ENCODE results near the gene ZNF783. TPM values are rescaled to one million over a fixed set of nuclear protein-coding genes. Genes with fewer than 3 reads are reported as not detected.
"Not testable (repeated sequence)": the region's sequence is repeated elsewhere in the genome, so short reads cannot be mapped to it uniquely, and the experiment has no call there.

Gene ZNF783
- total and polyA plus RNA-seq, 5 donors from 2014 or later: 2.7 to 30.2 (median 4.7) TPM

DNA sequence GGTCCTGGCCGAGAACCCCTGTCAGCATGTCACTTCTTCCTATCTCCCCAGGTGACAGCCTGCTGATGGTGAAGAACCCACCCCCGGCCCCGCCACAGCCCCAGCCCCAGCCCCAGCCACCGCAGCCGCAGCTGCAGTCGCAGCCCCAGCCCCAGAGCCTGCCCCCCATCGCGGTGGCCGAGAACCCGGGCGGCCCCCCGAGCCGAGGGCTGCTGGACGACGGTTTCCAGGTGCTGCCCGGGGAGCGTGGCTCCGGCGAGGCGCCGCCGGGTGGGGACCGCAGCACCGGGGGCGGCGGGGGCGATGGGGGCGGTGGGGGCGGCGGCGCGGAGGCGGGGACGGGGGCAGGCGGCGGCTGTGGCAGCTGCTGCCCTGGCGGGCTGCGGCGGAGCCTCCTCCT is 38.2 kb upstream of the ZNF783 start:
- Mint-ChIP-seq H3K27me3 (no peaks in the 10 kb centered on the region), H3K27ac (no peak overlapping the region), H3K9me3 (peaks cover 0 to 1% (median 0%) of the 10 kb centered on the region in 7 donors), H3K4me1 (peaks cover 0 to 2% (median 0%) of the 10 kb centered on the region in 4 donors), H3K36me3 (peaks cover 28% of the 10 kb centered on the region), H3K4me3 (no peak overlapping the region)
- H3K27me3 ChIP-seq (ENCODE audit: control insufficient read depth, insufficient read depth, low read length): no peaks in the 10 kb centered on the region
- no peaks in the 10 kb centered on the region for H3K4me1 ChIP-seq (ENCODE audit: control insufficient read depth, insufficient read depth, low read length, poor library complexity, severe bottlenecking)
- H3K36me3 ChIP-seq (ENCODE audit: control insufficient read depth, insufficient read depth, low read length): peaks cover 28% of the 10 kb centered on the region
- ATAC-seq (ENCODE audit: low read depth in 2 of 2): no peak
- no peak for DNase-seq
- no peak overlapping the region for H3K27ac ChIP-seq (ENCODE audit: insufficient read depth, low read length, poor library complexity, severe bottlenecking)
- H3K4me3 ChIP-seq (ENCODE audit: low read depth, low read length): no peak overlapping the region
- no peaks in the 10 kb centered on the region for H3K9me3 ChIP-seq (ENCODE audit: control insufficient read depth in 2 of 2, low read length in 2 of 2)

DNA sequence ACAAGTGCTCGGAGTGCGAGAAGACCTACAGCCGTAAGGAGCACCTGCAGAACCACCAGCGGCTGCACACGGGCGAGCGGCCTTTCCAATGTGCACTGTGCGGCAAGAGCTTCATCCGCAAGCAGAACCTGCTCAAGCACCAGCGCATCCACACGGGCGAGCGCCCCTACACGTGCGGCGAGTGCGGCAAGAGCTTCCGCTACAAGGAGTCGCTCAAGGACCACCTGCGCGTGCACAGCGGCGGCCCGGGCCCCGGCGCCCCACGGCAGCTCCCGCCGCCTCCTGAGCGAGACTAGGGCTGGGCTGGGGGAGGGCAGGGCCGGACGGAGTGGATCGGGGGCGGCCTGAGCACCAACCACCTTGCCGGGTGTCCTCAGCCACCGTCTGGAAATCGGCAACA is 37.6 kb upstream of the ZNF783 start:
- peaks cover 0 to 4% (median 0%) of the 10 kb centered on the region in 4 donors for H3K4me1 Mint-ChIP-seq
- Histone ChIP-seq H3K36me3 (ENCODE audit: control insufficient read depth, insufficient read depth, low read length) (peaks cover 22% of the 10 kb centered on the region), H3K4me1 (ENCODE audit: control insufficient read depth, insufficient read depth, low read length, poor library complexity, severe bottlenecking) (no peaks in the 10 kb centered on the region), H3K4me3 (ENCODE audit: low read depth, low read length) (no peak overlapping the region), H3K27ac (ENCODE audit: insufficient read depth, low read length, poor library complexity, severe bottlenecking) (no peak overlapping the region), H3K27me3 (ENCODE audit: control insufficient read depth, insufficient read depth, low read length) (no peaks in the 10 kb centered on the region), H3K9me3 (ENCODE audit: control insufficient read depth in 2 of 2, low read length in 2 of 2) (no peaks in the 10 kb centered on the region)
- peaks cover 22% of the 10 kb centered on the region for H3K36me3 Mint-ChIP-seq
- H3K27ac Mint-ChIP-seq: no peak overlapping the region
- H3K9me3 Mint-ChIP-seq: peaks cover 0 to 1% (median 0%) of the 10 kb centered on the region in 7 donors
- no peaks in the 10 kb centered on the region for H3K27me3 Mint-ChIP-seq
- DNase-seq (no peak), ATAC-seq (ENCODE audit: low read depth in 2 of 2) (no peak)
- H3K4me3 Mint-ChIP-seq: no peak overlapping the region

DNA sequence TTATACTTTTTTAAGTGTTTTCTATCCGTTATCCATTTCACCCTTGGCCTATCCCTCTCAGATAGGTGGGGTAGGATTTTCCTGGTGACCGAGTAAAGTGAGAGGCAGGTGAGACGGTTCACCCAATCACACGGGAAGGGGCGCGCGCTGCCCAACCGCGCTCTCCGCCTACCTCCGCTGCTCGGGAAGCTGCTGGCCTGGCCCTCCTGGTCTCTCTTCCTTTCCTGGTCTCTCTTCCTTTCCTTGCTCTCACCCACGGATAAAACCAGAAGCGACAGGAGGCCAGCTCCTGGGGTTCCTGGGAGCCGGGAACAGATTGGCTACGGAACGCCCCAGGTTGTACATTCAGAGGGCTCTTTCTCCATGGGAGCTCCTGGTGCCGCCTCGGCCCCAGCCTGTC is 36.9 kb upstream of the ZNF783 start:
- H3K4me1 ChIP-seq (ENCODE audit: control insufficient read depth, insufficient read depth, low read length, poor library complexity, severe bottlenecking): no peaks in the 10 kb centered on the region
- Mint-ChIP-seq H3K9me3 (peaks cover 0 to 1% (median 0%) of the 10 kb centered on the region in 7 donors), H3K4me1 (peaks cover 0 to 4% (median 0%) of the 10 kb centered on the region in 4 donors), H3K36me3 (peaks cover 17% of the 10 kb centered on the region), H3K27me3 (no peaks in the 10 kb centered on the region), H3K4me3 (no peak overlapping the region), H3K27ac (no peak overlapping the region)
- no peak for DNase-seq
- no peak for ATAC-seq (ENCODE audit: low read depth in 2 of 2)
- no peaks in the 10 kb centered on the region for H3K27me3 ChIP-seq (ENCODE audit: control insufficient read depth, insufficient read depth, low read length)
- peaks cover 21% of the 10 kb centered on the region for H3K36me3 ChIP-seq (ENCODE audit: control insufficient read depth, insufficient read depth, low read length)
- H3K4me3 ChIP-seq (ENCODE audit: low read depth, low read length): no peak overlapping the region
- no peaks in the 10 kb centered on the region for H3K9me3 ChIP-seq (ENCODE audit: control insufficient read depth in 2 of 2, low read length in 2 of 2)
- no peak overlapping the region for H3K27ac ChIP-seq (ENCODE audit: insufficient read depth, low read length, poor library complexity, severe bottlenecking)

DNA sequence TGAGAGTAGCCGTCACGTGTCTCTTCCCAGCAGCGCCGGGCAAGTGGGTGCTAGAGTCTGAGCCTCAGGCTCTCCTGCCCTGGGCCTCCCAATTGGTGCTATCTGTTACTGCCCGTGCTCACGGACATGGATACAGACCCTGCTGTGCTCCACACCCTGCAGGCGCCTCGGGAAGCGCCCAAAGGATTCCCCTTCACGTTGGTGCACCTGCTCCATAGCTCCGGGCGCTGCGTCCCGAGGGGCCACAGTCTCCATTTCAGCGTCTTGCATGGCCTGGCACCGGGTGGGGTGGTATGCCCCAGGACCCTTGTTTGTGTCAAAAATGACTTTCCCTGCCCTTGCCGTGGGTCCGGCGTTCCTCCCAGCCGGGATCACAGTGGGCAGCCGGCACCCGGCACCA is 36.3 kb upstream of the ZNF783 start:
- H3K27me3 ChIP-seq (ENCODE audit: control insufficient read depth, insufficient read depth, low read length): no peaks in the 10 kb centered on the region
- no peaks in the 10 kb centered on the region for H3K4me1 ChIP-seq (ENCODE audit: control insufficient read depth, insufficient read depth, low read length, poor library complexity, severe bottlenecking)
- Mint-ChIP-seq H3K36me3 (peaks cover 17% of the 10 kb centered on the region), H3K4me1 (peaks cover 0 to 4% (median 0%) of the 10 kb centered on the region in 4 donors), H3K27ac (no peak overlapping the region), H3K4me3 (no peak overlapping the region), H3K27me3 (no peaks in the 10 kb centered on the region), H3K9me3 (peaks cover 0 to 1% (median 0%) of the 10 kb centered on the region in 7 donors)
- no peak overlapping the region for H3K27ac ChIP-seq (ENCODE audit: insufficient read depth, low read length, poor library complexity, severe bottlenecking)
- no peaks in the 10 kb centered on the region for H3K9me3 ChIP-seq (ENCODE audit: control insufficient read depth in 2 of 2, low read length in 2 of 2)
- peaks cover 18% of the 10 kb centered on the region for H3K36me3 ChIP-seq (ENCODE audit: control insufficient read depth, insufficient read depth, low read length)
- no peak overlapping the region for H3K4me3 ChIP-seq (ENCODE audit: low read depth, low read length)
- ATAC-seq (ENCODE audit: low read depth in 2 of 2) (no peak), DNase-seq (no peak)

DNA sequence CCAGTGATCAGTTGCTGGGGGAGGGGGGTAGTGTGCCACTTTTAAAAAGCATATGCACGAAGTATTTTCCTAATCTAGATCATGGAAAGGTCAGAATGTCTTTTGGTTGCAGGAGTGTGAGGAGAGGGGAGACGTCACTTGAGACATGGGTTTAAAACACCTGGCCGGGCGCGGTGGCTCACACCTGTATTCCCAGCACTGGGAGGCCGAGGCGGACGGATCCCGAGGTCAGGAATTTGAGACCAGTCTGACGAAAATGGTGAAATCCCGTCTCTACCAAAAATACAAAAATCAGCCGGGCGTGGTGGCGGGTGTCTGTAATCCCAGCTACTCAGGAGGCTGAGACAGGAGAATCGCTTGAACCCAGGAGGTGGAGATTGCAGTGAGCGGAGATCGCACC is 35.6 kb upstream of the ZNF783 start:
- not testable (repeated sequence) for H3K27me3 Mint-ChIP-seq; H3K9me3 ChIP-seq (ENCODE audit: control insufficient read depth in 2 of 2, low read length in 2 of 2); H3K4me1 ChIP-seq (ENCODE audit: control insufficient read depth, insufficient read depth, low read length, poor library complexity, severe bottlenecking); H3K4me1 Mint-ChIP-seq; H3K27ac Mint-ChIP-seq; H3K4me3 ChIP-seq (ENCODE audit: low read depth, low read length); H3K27ac ChIP-seq (ENCODE audit: insufficient read depth, low read length, poor library complexity, severe bottlenecking); H3K9me3 Mint-ChIP-seq; H3K27me3 ChIP-seq (ENCODE audit: control insufficient read depth, insufficient read depth, low read length); DNase-seq; H3K4me3 Mint-ChIP-seq; ATAC-seq (ENCODE audit: low read depth in 2 of 2)
- H3K36me3 Mint-ChIP-seq: peaks cover 11% of the 10 kb centered on the region
- peaks cover 12% of the 10 kb centered on the region for H3K36me3 ChIP-seq (ENCODE audit: control insufficient read depth, insufficient read depth, low read length)

DNA sequence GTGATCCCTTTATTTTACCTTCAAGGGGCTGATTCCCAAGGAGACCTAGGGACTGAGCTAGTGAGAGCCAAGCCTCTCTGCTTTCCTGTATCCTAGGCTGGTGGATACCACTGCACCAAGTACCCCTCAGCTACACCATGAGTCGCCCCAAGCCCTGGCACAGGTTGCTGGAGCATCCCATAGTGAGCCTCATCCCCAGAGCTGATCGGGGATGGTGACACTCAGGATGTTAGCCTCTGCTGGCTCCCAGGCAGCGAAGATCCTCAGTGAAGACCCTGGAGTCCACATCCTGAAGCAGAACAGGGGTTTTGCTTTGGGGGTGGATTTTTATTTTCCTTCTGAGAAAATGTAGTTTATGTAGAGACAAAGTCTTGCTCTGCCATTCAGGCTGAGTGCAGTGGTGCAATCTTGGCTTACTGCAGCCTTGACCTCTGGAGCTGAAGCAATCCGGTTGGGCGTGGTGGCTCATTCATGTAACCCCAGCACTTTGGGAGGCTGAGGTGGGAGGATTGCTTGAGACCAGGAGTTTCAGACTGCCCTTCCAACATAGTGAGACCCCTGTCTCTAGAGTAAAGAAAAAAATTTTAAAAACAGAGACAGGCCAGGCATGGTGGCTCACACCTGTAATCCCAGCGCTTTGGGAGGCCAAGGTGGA is 35.0 kb upstream of the ZNF783 start:
- H3K27me3 Mint-ChIP-seq: no peaks in the 10 kb centered on the region
- no peaks in the 10 kb centered on the region for H3K9me3 ChIP-seq (ENCODE audit: control insufficient read depth in 2 of 2, low read length in 2 of 2)
- peaks cover 12% of the 10 kb centered on the region for H3K36me3 ChIP-seq (ENCODE audit: control insufficient read depth, insufficient read depth, low read length)
- no peaks in the 10 kb centered on the region for H3K4me1 ChIP-seq (ENCODE audit: control insufficient read depth, insufficient read depth, low read length, poor library complexity, severe bottlenecking)
- no peak overlapping the region for H3K4me3 ChIP-seq (ENCODE audit: low read depth, low read length)
- no peak overlapping the region for H3K4me3 Mint-ChIP-seq
- H3K9me3 Mint-ChIP-seq: no peaks in the 10 kb centered on the region
- peaks cover 0 to 4% (median 0%) of the 10 kb centered on the region in 4 donors for H3K4me1 Mint-ChIP-seq
- H3K36me3 Mint-ChIP-seq: peaks cover 7% of the 10 kb centered on the region
- peak overlapping the region in 1 of 3 donors; percentile 28 for H3K27ac Mint-ChIP-seq
- no peak overlapping the region for H3K27ac ChIP-seq (ENCODE audit: insufficient read depth, low read length, poor library complexity, severe bottlenecking)
- no peaks in the 10 kb centered on the region for H3K27me3 ChIP-seq (ENCODE audit: control insufficient read depth, insufficient read depth, low read length)
- DNase-seq (no peak), ATAC-seq (ENCODE audit: low read depth in 2 of 2) (no peak)

DNA sequence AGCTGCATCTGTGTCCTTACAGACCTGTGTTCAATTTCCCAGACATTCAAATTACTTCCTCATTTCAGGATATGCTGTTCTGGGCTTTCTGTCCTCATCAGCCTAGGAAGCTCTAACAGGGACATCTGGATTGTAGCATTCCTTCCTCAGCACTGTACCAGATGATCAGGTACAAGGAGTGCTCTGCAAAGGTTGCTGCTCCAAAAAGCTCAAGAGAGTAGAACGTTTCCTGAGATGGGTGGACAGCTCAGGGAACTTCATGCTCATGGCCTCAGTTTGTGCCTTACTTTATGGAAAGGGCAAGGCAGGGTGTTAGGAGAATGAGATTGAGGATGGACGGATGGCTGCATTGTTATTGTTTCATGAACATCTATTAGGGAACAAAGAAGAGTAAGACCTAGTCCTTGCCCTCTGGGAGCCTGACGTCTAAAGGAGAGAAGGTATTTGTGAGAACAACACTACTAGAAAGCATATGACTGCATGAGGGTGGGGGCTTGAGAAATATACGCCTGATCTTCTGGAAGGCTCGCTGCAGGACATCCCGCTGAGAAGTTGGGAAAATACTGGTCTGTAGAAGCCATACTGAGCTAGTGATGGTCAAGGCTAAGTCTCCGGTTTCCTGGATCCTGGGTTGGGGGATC is 33.0 kb upstream of the ZNF783 start:
- DNase-seq (no peak), ATAC-seq (ENCODE audit: low read depth in 2 of 2) (no peak)
- H3K36me3 Mint-ChIP-seq: peaks cover 7% of the 10 kb centered on the region
- Histone ChIP-seq H3K27ac (ENCODE audit: insufficient read depth, low read length, poor library complexity, severe bottlenecking) (no peak overlapping the region), H3K36me3 (ENCODE audit: control insufficient read depth, insufficient read depth, low read length) (peaks cover 12% of the 10 kb centered on the region), H3K9me3 (ENCODE audit: control insufficient read depth in 2 of 2, low read length in 2 of 2) (no peaks in the 10 kb centered on the region), H3K4me1 (ENCODE audit: control insufficient read depth, insufficient read depth, low read length, poor library complexity, severe bottlenecking) (no peaks in the 10 kb centered on the region), H3K27me3 (ENCODE audit: control insufficient read depth, insufficient read depth, low read length) (no peaks in the 10 kb centered on the region), H3K4me3 (ENCODE audit: low read depth, low read length) (no peak overlapping the region)
- peaks cover 0 to under 1% (median 0%) of the 10 kb centered on the region in 7 donors for H3K9me3 Mint-ChIP-seq
- peaks cover 9% of the 10 kb centered on the region for H3K27me3 Mint-ChIP-seq
- no peak overlapping the region for H3K27ac Mint-ChIP-seq
- no peak overlapping the region for H3K4me3 Mint-ChIP-seq
- peaks cover 0 to 4% (median 0%) of the 10 kb centered on the region in 4 donors for H3K4me1 Mint-ChIP-seq

DNA sequence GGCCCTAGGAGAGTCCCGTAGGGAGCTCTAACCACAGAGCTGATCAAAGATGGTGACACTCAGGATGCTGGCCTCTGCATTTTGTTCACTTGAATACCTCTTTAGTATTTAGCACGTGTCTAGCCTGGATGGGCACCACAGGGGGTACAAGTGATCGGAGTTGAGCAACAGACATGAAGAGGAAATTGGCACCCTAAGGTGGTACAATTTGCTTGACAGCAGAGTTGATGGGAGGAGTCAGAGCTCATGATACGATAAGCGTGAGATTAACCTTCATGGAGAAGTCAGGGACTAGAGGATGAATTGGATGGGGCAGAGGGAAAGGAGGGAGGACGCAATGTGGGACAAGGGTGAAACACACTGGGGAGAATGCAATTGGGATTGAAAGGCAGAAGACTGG is 32.5 kb upstream of the ZNF783 start:
- H3K4me3 ChIP-seq (ENCODE audit: low read depth, low read length): no peak overlapping the region
- H3K27me3 Mint-ChIP-seq: peaks cover 9% of the 10 kb centered on the region
- ATAC-seq (ENCODE audit: low read depth in 2 of 2): no peak

More for the DNA sequence above, 32.5 kb upstream of the ZNF783 start:
- H3K4me1 ChIP-seq (ENCODE audit: control insufficient read depth, insufficient read depth, low read length, poor library complexity, severe bottlenecking): no peaks in the 10 kb centered on the region
- peaks cover 0 to 4% (median 0%) of the 10 kb centered on the region in 4 donors for H3K4me1 Mint-ChIP-seq
- H3K9me3 Mint-ChIP-seq: peaks cover 0 to 3% (median 0%) of the 10 kb centered on the region in 7 donors
- H3K4me3 Mint-ChIP-seq: no peak overlapping the region
- DNase-seq: no peak
- H3K9me3 ChIP-seq (ENCODE audit: control insufficient read depth in 2 of 2, low read length in 2 of 2): no peaks in the 10 kb centered on the region
- peaks cover 7% of the 10 kb centered on the region for H3K36me3 Mint-ChIP-seq
- no peak overlapping the region for H3K27ac ChIP-seq (ENCODE audit: insufficient read depth, low read length, poor library complexity, severe bottlenecking)
- H3K27me3 ChIP-seq (ENCODE audit: control insufficient read depth, insufficient read depth, low read length): no peaks in the 10 kb centered on the region
- H3K27ac Mint-ChIP-seq: no peak overlapping the region
- H3K36me3 ChIP-seq (ENCODE audit: control insufficient read depth, insufficient read depth, low read length): peaks cover 8% of the 10 kb centered on the region
